Measurements from ENCODE around the gene CYP4B1.

DNA sequence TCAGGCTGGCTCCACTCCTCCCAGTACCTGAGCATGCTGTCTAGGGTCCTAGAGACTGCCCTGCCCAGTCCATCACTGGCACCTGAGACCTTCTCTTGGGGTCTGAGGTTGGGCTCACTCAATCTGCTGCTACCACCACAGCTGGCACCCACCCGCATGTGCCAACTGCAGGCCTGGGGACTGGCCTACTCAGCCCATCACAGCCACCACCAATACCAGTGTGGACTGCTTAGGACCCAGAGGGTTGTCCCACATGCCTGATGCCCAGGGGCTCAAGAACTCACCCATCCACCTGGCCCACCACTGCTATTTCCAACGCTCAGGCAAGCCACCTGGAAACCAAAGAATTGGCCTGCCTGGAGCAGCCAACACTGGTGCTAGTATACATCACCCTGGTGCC is 63.5 kb downstream of the CYP4B1 start:
- no peak for TF ChIP-seq POLR2A (IDR thresholded peaks at IDR 0.05)
- TF ChIP-seq, protein P1, sequence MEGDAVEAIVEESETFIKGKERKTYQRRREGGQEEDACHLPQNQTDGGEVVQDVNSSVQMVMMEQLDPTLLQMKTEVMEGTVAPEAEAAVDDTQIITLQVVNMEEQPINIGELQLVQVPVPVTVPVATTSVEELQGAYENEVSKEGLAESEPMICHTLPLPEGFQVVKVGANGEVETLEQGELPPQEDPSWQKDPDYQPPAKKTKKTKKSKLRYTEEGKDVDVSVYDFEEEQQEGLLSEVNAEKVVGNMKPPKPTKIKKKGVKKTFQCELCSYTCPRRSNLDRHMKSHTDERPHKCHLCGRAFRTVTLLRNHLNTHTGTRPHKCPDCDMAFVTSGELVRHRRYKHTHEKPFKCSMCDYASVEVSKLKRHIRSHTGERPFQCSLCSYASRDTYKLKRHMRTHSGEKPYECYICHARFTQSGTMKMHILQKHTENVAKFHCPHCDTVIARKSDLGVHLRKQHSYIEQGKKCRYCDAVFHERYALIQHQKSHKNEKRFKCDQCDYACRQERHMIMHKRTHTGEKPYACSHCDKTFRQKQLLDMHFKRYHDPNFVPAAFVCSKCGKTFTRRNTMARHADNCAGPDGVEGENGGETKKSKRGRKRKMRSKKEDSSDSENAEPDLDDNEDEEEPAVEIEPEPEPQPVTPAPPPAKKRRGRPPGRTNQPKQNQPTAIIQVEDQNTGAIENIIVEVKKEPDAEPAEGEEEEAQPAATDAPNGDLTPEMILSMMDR (IDR thresholded peaks at IDR 0.05), result no peak
